ENCODE measurements around the gene ROCK1. TPM values are rescaled to one million over a fixed set of nuclear protein-coding genes. Genes with fewer than 3 reads are reported as not detected.

Gene ROCK1
- polyA plus RNA-seq, 1 donor = 33.5 TPM

DNA sequence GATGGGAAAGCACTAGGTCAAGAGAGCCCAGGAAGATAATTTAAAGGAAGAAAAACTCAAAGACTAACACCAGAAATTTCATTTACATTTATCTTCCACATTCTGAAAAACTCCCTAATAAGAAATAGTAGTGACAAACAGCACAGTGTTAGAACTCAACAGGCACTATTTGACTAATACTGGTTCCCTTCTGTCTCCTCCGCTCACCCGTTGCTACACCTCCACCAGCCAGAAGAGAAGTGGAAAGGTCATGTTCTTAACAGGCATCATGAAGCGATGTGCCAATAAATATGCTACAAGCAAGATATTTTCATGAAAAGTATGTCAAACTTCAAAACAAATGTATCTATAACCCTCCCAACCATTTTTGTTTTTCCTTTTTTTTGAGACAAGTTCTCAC is 5.7 kb downstream of the ROCK1 start:
- no peak for DNase-seq (ENCODE audit: low read depth)

DNA sequence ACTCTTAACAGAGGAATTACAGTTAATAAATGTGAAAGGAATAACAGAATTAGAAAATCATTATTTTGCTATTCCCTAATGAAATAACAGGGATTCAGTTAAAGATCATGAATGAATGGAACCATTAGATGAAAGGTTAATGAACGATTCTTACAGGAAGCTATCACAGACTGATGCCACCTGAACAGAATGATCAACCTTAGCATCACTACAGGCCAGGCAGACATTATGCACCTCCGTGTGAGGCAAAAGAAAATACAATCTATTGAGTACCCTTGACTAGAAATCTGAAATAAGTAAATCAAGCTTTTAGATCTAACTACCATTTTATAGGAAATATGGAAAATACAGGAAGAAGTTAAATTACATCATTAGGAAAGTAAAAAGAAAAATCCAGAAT is 10.4 kb downstream of the ROCK1 start:
- no peak for DNase-seq (ENCODE audit: low read depth)

GRCh38 chr18:21100678-21101077 is 10.9 kb downstream of the ROCK1 start:
- no peak for DNase-seq (ENCODE audit: low read depth)

DNA sequence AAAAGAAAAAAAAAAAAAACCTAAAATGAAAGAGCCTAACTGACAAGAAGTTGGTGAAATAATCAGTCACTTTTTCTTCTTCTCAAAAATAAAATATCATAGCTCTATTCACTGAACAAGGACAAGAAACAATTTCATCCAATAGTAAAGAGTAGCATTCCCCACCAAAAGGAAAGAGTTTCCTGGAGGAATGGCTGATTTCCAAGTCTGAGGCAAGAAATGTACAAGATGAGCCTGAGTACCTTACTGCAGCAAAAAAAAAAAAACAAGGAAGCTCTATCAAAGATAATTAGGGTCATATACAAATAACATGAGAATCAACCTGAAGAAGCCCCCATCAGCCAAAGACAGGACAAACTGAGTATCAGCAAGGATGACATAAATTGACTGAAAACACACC is 11.5 kb downstream of the ROCK1 start:
- DNase-seq (ENCODE audit: low read depth) = no peak

GRCh38 chr18:21099442-21099841 is 12.2 kb downstream of the ROCK1 start:
- DNase-seq (ENCODE audit: low read depth) = no peak

- DNase-seq (ENCODE audit: low read depth) = no peak
These were observed 14.9 kb downstream of the ROCK1 start for GRCh38 chr18:21096760-21097159.

GRCh38 chr18:21093133-21093532 is 18.5 kb downstream of the ROCK1 start:
- no peak for DNase-seq (ENCODE audit: low read depth)

DNA sequence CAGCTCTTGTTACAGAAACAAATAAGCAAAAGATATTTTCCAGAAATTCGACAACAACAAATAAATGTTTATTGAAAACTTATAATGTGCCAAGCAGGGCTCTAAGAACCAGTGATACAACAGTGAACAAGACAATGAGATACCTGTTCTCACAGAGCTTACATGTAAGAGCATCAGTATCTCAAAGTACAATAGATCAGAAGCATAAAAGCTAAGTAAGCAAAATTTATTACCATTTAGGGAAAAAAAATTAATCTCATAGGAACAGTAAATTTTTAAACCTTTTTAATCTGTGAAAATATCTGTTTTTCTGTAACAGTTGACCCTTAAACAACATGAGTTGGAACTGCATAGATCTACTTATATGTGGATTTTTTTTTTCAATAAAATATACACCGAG is 20.9 kb downstream of the ROCK1 start:
- no peak for DNase-seq (ENCODE audit: low read depth)

DNA sequence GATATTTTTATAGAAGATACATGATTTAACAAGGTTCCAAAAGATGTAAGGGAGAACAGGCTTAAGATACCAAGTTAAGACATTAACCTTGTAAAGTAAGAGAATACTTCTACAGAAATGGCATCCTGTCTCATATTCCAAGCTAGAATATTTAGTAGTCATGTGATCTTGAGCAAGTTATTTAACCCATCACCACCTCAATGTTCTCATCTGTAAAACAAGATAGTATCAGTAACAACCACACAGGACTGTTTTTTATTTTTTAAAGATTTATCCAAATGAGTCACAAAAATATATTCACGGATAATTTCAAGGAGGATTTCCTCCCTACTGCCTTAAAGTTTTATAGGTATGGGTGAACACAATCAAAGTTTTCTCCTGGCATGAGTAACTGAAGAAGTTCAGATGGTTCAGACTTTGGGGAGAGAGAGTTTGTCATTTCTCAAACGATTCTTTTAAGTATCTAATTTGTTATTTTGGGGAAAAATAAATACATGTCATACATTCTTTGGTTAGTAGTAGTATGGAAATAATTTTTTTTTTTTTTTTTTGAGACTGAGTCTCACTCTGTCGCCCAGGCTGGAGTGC is 25.9 kb downstream of the ROCK1 start:
- no peak for DNase-seq (ENCODE audit: low read depth)

DNA sequence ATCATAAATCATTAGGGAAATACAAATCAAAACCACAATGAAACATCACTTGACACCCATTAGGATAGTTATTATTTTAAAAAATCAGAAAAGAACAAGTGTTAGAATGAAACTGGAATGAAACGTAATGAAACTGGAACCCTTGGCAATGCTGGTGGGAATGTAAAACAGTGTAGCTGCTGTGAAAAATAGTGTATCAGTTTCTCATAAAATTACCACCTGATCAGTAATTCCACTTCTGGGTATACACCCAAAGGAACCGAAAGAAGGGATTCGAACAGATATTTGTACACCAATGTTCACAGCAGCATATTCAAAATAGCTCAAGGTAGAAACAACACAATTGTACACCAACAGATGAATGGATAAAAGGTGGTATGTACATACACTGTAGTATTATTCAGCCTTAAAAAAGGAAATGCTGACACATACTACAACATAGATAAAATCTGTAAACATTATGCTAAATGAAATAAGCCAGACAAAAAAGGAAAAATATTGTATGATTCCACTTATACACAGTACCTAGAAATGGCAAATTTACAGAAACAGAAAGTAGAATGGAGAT is 27.0 kb downstream of the ROCK1 start:
- DNase-seq (ENCODE audit: low read depth) = no peak

GRCh38 chr18:21083017-21083416 is 28.6 kb downstream of the ROCK1 start:
- DNase-seq (ENCODE audit: low read depth) = no peak

- DNase-seq (ENCODE audit: low read depth) = no peak
These were observed 30.2 kb downstream of the ROCK1 start for GRCh38 chr18:21081426-21081825.

GRCh38 chr18:21080576-21080975 is 31.0 kb downstream of the ROCK1 start:
- DNase-seq (ENCODE audit: low read depth) = no peak

- no peak for DNase-seq (ENCODE audit: low read depth)
These were observed 37.0 kb downstream of the ROCK1 start for GRCh38 chr18:21074336-21075323.

DNA sequence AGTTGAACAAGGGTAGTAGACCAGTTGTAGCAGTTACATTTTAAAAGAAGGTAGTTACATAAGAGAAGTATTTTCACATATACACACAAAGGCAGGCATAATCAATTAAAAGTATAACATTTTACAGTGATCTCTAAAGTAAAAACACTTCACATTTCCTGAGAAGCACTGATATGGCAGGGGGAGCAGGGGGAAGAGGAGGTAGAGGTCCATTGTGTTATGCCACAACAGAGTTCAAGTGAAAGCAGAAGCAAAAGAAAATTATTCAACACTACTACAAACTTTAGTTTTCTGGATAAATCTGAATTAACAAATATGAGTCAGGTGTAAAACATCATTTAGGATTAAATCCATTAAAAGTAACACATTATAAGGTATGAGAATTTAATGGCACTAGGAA is 38.4 kb downstream of the ROCK1 start:
- DNase-seq (ENCODE audit: low read depth) = no peak

- DNase-seq (ENCODE audit: low read depth) = no peak
These were observed 40.5 kb downstream of the ROCK1 start for GRCh38 chr18:21071071-21071470.

GRCh38 chr18:21069468-21069867 is 42.1 kb downstream of the ROCK1 start:
- DNase-seq (ENCODE audit: low read depth) = no peak

GRCh38 chr18:21064347-21064746 is 47.3 kb downstream of the ROCK1 start:
- no peak for DNase-seq (ENCODE audit: low read depth)

- DNase-seq (ENCODE audit: low read depth) = no peak
These were observed 48.6 kb downstream of the ROCK1 start for GRCh38 chr18:21063011-21063410.

GRCh38 chr18:21057112-21057511 is 54.5 kb downstream of the ROCK1 start:
- no peak for DNase-seq (ENCODE audit: low read depth)

GRCh38 chr18:21056545-21056944 is 55.1 kb downstream of the ROCK1 start:
- DNase-seq (ENCODE audit: low read depth) = no peak

DNA sequence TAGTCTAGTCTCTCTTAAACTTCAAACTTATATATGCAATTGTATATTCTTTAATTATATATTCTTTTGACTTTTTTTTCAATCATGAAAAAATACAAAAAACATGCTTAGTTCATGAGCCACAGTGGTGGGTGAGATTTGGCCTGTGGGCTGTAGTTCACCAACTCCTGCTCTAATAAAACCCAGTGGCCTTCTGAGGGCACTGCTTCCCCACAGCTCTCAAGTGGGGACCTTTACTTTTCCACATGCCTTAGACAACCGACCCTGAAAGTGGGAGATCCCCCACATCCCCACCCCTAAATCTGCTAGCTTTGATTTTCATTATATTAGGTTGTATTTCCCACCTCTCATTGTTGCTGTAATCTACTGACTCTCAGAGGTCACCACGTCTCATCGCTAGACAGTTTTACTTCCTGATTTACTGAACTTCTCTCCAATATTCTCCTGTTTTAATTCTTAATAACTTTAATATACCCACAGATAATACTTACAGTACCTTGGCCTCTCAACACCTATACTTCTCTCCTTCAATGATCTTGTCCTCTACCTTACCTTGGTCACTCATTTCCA is 57.3 kb downstream of the ROCK1 start:
- DNase-seq (ENCODE audit: low read depth) = no peak

DNA sequence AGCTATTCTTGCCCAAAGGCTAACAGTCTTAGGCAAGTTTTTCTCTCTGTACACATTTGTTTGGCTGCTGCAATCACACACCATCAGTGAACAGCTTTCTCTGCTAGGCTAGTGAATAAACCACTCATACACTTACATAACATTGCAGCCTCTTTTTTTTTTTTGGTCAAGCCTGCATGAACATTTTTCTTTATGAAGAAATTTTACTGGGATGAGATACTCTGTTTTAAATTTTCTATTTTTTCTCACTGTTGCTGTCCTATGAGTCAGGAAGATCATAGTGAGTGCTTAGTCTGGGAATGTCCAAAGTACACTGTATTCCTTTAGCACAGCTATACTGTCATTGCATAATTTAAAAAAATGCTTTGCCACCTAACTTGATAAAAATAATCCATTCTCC is 58.5 kb downstream of the ROCK1 start:
- no peak for DNase-seq (ENCODE audit: low read depth)

Measured in forelimb muscle (tissue), 1 donor.